Astrocyte (in vitro differentiated cells and primary cell): ENCODE results near the gene PHKG2. TPM values are rescaled to one million over a fixed set of nuclear protein-coding genes. Genes with fewer than 3 reads are reported as not detected.

Source experiments
- DNase-seq: peaks from one replicate; pipeline ENCODE4 v3.0.0-alpha.2; 2010; ENCODE audit warnings: low read depth
- FAIRE-seq: peaks from 2 replicates; lab custom pipeline; 2011; peaks lifted over from hg19 to GRCh38; lab: Jason Lieb, UNC
- H2AFZ ChIP-seq: 2 replicates; pipeline ENCODE4 v1.6.0; 2012; ENCODE audit warnings: low read depth, low read length, inconsistent platforms
- H3K27ac ChIP-seq: 2 replicates; pipeline ENCODE4 v1.5.1; 2011; ENCODE audit warnings: low read depth, low read length, inconsistent platforms
- H3K27me3 ChIP-seq: 2 replicates; pipeline ENCODE4 v1.6.0; 2011; ENCODE audit warnings: low read length, inconsistent platforms; ENCODE audit not compliant: insufficient read depth
- H3K36me3 ChIP-seq: 2 replicates; pipeline ENCODE4 v1.5.1; 2011; ENCODE audit warnings: low read length, inconsistent platforms; ENCODE audit not compliant: insufficient read depth
- H3K4me1 ChIP-seq: 2 replicates; pipeline ENCODE4 v1.5.1; 2011; ENCODE audit warnings: low read length, inconsistent platforms; ENCODE audit not compliant: insufficient read depth
- H3K4me2 ChIP-seq: 2 replicates; pipeline ENCODE4 v1.6.0; 2012; ENCODE audit warnings: low read length, inconsistent platforms
- H3K4me3 ChIP-seq: 2 replicates; pipeline ENCODE4 v1.5.1; 2011; ENCODE audit warnings: low read depth, mild to moderate bottlenecking, low read length, inconsistent platforms; ENCODE audit not compliant: insufficient read depth
- H3K79me2 ChIP-seq: 2 replicates; pipeline ENCODE4 v1.6.0; 2012; ENCODE audit warnings: mild to moderate bottlenecking, low read length, inconsistent platforms; ENCODE audit not compliant: insufficient read depth
- H3K9ac ChIP-seq: 2 replicates; pipeline ENCODE4 v1.6.0; 2012; ENCODE audit warnings: mild to moderate bottlenecking, low read length, inconsistent platforms
- H3K9me3 ChIP-seq: 2 replicates; pipeline ENCODE4 v1.5.1; 2012; ENCODE audit warnings: low read depth, mild to moderate bottlenecking, low read length, inconsistent platforms; ENCODE audit not compliant: insufficient read depth
- H4K20me1 ChIP-seq: 2 replicates; pipeline ENCODE4 v1.6.0; 2012; ENCODE audit warnings: low read length, inconsistent platforms; ENCODE audit not compliant: insufficient read depth
- H3K27ac Mint-ChIP-seq: one replicate; pipeline ENCODE4 v1.8.0; 2021; ENCODE audit warnings: mild to moderate bottlenecking, mixed read lengths; ENCODE audit not compliant: unreplicated experiment
- H3K27me3 Mint-ChIP-seq: one replicate; pipeline ENCODE4 v1.8.0; 2021; ENCODE audit warnings: low read depth, mixed read lengths; ENCODE audit not compliant: unreplicated experiment
- H3K36me3 Mint-ChIP-seq: one replicate; pipeline ENCODE4 v1.8.0; 2021; ENCODE audit warnings: low read depth, mixed read lengths; ENCODE audit not compliant: unreplicated experiment
- H3K4me1 Mint-ChIP-seq: one replicate; pipeline ENCODE4 v1.8.0; 2021; ENCODE audit warnings: low read depth, mixed read lengths; ENCODE audit not compliant: unreplicated experiment
- H3K4me3 Mint-ChIP-seq: one replicate; pipeline ENCODE4 v1.8.0; 2021; ENCODE audit warnings: mild to moderate bottlenecking, moderate library complexity, mixed read lengths; ENCODE audit not compliant: unreplicated experiment
- H3K9me3 Mint-ChIP-seq: one replicate; pipeline ENCODE4 v1.8.0; 2021; ENCODE audit warnings: mild to moderate bottlenecking, mixed read lengths; ENCODE audit not compliant: unreplicated experiment
- EZH2 ChIP-seq: IDR thresholded peaks from 2 replicates; pipeline ENCODE4 v1.6.1; 2012; ENCODE audit warnings: mild to moderate bottlenecking, low read length, inconsistent platforms; ENCODE audit not compliant: insufficient read depth
- total RNA-seq: library from RNA; stranded (reverse); gene quantifications from 2 replicates; pipeline ENCODE4 v1.2.1, GENCODE V29; 2021
- TF ChIP-seq, protein P1 (sequence below): IDR thresholded peaks from 2 replicates; pipeline ENCODE4 v1.5.1; 2011; ENCODE audit warnings: low read depth, mild to moderate bottlenecking, inconsistent platforms, low read length, moderate library complexity; ENCODE audit not compliant: insufficient read depth

Gene PHKG2
- total RNA-seq, 1 donor from 2014 or later = 34.2 TPM

DNA sequence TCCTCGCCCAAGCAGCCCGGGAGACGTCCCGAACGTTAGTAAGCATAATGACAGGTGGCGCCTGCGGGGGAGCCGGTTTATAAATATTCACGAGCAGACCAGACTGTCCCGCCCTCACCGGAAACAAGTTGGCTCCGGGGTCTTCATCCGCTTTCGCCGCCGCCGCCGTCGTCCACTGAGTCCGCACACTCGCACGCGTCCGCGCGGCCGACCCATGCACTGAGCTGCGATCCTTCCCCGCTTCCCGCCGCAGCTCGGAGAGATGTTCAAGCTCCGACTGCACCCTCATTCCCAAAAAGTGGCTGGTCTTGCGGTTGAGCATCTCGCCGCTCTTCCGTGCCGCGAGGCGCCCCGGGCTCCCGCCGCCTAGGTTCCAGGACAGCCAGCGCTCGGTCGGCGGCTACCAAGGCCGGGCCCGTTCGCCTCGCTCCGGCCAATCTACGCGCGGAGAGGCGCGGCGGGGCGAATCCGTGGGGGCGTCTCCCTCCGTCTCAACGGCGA, 13.3 kb downstream of the PHKG2 start:
- H3K27ac Mint-ChIP-seq = peak overlapping the region; percentile 93
- DNase-seq (peak; percentile 18), FAIRE-seq (no peak)
- Histone ChIP-seq H2AFZ (peak overlapping the region; percentile 79), H3K4me2 (peak overlapping the region; percentile 90), H3K27me3 (no peaks in the 10 kb centered on the region), H3K36me3 (peaks cover 31% of the 10 kb centered on the region), H3K9ac (peak overlapping the region; percentile 93), H3K4me3 (peak overlapping the region; percentile 88), H3K27ac (peak overlapping the region; percentile 85), H3K4me1 (peaks cover 12% of the 10 kb centered on the region), H3K9me3 (no peaks in the 10 kb centered on the region), H3K79me2 (peaks cover 39% of the 10 kb centered on the region), H4K20me1 (peaks cover 34% of the 10 kb centered on the region)
- peaks cover 10% of the 10 kb centered on the region for H3K4me1 Mint-ChIP-seq
- H3K36me3 Mint-ChIP-seq = peaks cover 4% of the 10 kb centered on the region
- no peaks in the 10 kb centered on the region for H3K9me3 Mint-ChIP-seq
- no peaks in the 10 kb centered on the region for H3K27me3 Mint-ChIP-seq
- peak overlapping the region; percentile 96 for H3K4me3 Mint-ChIP-seq
- TF ChIP-seq EZH2 = no peak
- TF ChIP-seq, protein P1, sequence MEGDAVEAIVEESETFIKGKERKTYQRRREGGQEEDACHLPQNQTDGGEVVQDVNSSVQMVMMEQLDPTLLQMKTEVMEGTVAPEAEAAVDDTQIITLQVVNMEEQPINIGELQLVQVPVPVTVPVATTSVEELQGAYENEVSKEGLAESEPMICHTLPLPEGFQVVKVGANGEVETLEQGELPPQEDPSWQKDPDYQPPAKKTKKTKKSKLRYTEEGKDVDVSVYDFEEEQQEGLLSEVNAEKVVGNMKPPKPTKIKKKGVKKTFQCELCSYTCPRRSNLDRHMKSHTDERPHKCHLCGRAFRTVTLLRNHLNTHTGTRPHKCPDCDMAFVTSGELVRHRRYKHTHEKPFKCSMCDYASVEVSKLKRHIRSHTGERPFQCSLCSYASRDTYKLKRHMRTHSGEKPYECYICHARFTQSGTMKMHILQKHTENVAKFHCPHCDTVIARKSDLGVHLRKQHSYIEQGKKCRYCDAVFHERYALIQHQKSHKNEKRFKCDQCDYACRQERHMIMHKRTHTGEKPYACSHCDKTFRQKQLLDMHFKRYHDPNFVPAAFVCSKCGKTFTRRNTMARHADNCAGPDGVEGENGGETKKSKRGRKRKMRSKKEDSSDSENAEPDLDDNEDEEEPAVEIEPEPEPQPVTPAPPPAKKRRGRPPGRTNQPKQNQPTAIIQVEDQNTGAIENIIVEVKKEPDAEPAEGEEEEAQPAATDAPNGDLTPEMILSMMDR = no peak

DNA sequence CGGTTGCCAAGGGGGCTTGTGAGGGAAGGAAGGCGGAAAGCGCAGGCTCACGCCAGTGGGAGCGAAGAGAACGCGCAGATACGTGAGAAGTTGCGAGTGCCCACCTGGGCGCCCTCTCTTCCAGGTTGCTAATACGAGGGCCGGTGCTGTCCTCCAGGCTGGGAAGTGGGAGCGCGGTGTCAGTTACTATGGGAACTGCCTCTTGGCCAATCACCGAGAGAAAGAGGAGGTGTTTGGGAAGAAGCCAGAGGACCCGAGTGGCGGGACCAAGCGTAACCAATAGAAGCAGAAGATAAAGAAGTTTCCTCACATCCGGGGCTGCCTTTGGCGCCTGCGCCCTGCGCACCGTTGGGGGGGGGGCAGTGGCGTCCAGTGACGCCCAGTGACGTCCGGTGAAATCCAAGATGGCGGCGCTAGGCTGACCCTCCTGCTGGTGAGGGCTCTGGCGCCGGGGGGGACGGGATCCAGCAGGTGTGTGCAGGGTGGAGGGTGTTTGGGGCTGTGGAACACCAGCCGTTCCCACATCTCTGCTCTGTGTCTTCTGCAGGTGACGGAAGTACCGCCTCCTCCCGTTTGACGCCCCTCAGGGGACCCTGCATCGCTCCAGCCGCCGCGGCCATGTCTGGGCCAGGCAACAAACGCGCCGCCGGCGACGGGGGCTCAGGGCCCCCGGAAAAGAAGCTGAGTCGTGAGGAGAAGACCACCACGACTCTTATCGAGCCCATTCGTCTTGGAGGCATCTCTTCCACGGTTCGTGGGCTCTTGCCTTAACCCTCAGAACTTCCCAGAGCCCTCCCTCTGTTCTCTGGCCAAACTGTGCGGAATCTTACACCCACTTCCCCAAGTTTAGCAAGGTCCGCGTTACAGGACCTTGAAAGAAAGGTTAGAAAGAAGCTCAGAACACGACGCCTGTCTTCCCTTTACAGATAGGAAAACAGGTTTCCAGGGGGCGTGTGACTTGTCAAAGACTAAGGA, 14.0 kb downstream of the PHKG2 start, which contains the start of the genes CFAP119 and RNF40:
Gene CFAP119, minus strand, starts transcription at position 135 of the 975 bp plus-strand sequence. CDS start 314 bp downstream, outside the sequence.
Gene RNF40, plus strand, starts transcription at position 395 of the 975 bp plus-strand sequence. Its CDS starts 224 bp downstream, at position 619.
- DNase-seq = peak; percentile 93
- Mint-ChIP-seq H3K4me3 (peak within 1 kb of the TSS; percentile 96), H3K9me3 (no peaks in the 10 kb centered on the region), H3K36me3 (peaks cover 6% of the 10 kb centered on the region), H3K4me1 (peaks cover 10% of the 10 kb centered on the region), H3K27ac (peak within 1 kb of the TSS; percentile 93), H3K27me3 (no peaks in the 10 kb centered on the region)
- FAIRE-seq = peak; percentile 54
- Histone ChIP-seq H3K4me2 (peak within 1 kb of the TSS; percentile 90), H3K36me3 (peaks cover 38% of the 10 kb centered on the region), H3K9ac (peak within 1 kb of the TSS; percentile 93), H4K20me1 (peaks cover 41% of the 10 kb centered on the region), H3K79me2 (peaks cover 39% of the 10 kb centered on the region), H3K4me1 (peaks cover 12% of the 10 kb centered on the region), H3K4me3 (peak within 1 kb of the TSS; percentile 88), H3K27ac (peak within 1 kb of the TSS; percentile 85), H3K9me3 (no peaks in the 10 kb centered on the region), H2AFZ (peak within 1 kb of the TSS; percentile 79), H3K27me3 (no peaks in the 10 kb centered on the region)
- TF ChIP-seq EZH2 = no peak
- TF ChIP-seq, protein P1 = no peak
